HG03280 (cell line): ENCODE results near the gene PTRHD1.

Source experiments
- ATAC-seq: cut with Tn5 transposase; IDR thresholded peaks from one replicate; pipeline ENCODE4 v1.9.1; 2021; ENCODE audit warnings: mild to moderate bottlenecking, moderate library complexity; ENCODE audit not compliant: unreplicated experiment

PTRHD1 gene

GRCh38 chr2:24830786-24831185 is 37.6 kb upstream of the PTRHD1 start:
- no peak for ATAC-seq

GRCh38 chr2:24830351-24830750 is 37.2 kb upstream of the PTRHD1 start:
- no peak for ATAC-seq

GRCh38 chr2:24828238-24828996 is 35.2 kb upstream of the PTRHD1 start:
- ATAC-seq = no peak

- peak; percentile 74 for ATAC-seq
These were observed 34.4 kb upstream of the PTRHD1 start for GRCh38 chr2:24827321-24828237.

- ATAC-seq = no peak
These were observed 33.6 kb upstream of the PTRHD1 start for GRCh38 chr2:24826773-24827145.

- no peak for ATAC-seq
These were observed 32.9 kb upstream of the PTRHD1 start for GRCh38 chr2:24825883-24826772.

GRCh38 chr2:24824966-24825882 is 32.0 kb upstream of the PTRHD1 start:
- ATAC-seq = no peak

GRCh38 chr2:24824071-24824588 is 30.9 kb upstream of the PTRHD1 start:
- no peak for ATAC-seq

GRCh38 chr2:24822049-24822706 is 29.0 kb upstream of the PTRHD1 start:
- ATAC-seq = no peak

GRCh38 chr2:24821433-24821891 is 28.3 kb upstream of the PTRHD1 start:
- no peak for ATAC-seq

GRCh38 chr2:24820598-24821432 is 27.6 kb upstream of the PTRHD1 start:
- ATAC-seq = no peak

GRCh38 chr2:24820175-24820513 is 27.0 kb upstream of the PTRHD1 start:
- ATAC-seq = no peak

GRCh38 chr2:24819442-24820174 is 26.4 kb upstream of the PTRHD1 start:
- ATAC-seq = no peak

- no peak for ATAC-seq
These were observed 25.6 kb upstream of the PTRHD1 start for GRCh38 chr2:24818721-24819167.

- no peak for ATAC-seq
These were observed 23.7 kb upstream of the PTRHD1 start for GRCh38 chr2:24816884-24817283.

- no peak for ATAC-seq
These were observed 23.2 kb upstream of the PTRHD1 start for GRCh38 chr2:24816404-24816803.

- no peak for ATAC-seq
These were observed 22.0 kb upstream of the PTRHD1 start for GRCh38 chr2:24815171-24815570.

- ATAC-seq = no peak
These were observed 21.3 kb upstream of the PTRHD1 start for GRCh38 chr2:24814516-24814915.
